HT-29 (cell line): ENCODE results near the gene LAMP2. TPM values are rescaled to one million over a fixed set of nuclear protein-coding genes. Genes with fewer than 3 reads are reported as not detected.

Source experiments
- DNase-seq: peaks from one replicate; pipeline ENCODE4 v3.0.0-alpha.2; 2015; ENCODE audit warnings: low spot score
- small RNA-seq: library from RNA; depleted of rRNA; stranded (forward); fragments of <200 nt; gene quantifications from one replicate; pipeline ENCODE3, GENCODE V24; 2014
- total RNA-seq: library from RNA; depleted of rRNA; stranded (reverse); fragments of >200 nt; shearing (Covaris generic); gene quantifications from 2 replicates; pipeline ENCODE4 v1.2.3, GENCODE V29; 2014; rRNA removed

The LAMP2 gene
- total RNA-seq, 1 experiment from 2014 or later, result 21.8 TPM

DNA sequence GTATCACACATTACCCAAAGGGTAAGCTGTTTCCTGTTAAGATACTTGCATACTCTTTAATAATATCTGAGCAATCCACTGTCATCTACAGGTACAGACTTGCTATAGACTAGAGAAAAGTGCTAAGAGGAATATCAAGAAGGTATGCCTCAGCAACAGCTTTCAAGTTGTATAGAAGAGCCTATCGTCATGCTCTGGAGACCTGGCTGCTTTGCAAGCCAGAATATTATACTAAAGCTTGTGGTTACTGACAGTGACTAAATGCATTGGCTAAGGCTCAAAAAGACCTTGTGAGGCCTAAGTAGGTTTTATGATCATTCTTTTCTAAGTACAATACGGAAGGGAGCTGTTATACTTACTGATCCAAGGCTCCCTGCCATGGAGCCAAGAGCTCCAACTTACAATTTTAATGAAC, 11.3 kb downstream of the LAMP2 start:
- no peak for DNase-seq

DNA sequence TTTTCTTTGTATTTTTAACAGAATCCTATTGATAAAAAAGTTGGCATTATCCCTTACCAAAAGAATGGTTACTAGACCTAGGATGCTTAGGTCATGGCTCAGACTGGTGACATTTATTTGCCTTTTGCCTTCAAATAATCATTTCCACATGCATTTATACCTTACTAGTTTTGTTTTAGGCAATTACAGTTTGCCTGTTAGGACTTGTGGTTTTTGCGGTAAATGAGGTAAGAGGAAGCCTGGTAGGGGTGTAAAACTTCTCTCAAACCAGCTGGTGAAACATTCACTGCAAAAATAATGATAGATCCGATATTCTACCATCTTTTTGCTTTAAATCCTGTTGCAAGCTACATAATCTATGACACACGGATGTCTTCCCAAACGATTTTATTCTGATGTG, 12.1 kb downstream of the LAMP2 start:
- no peak for DNase-seq

DNA sequence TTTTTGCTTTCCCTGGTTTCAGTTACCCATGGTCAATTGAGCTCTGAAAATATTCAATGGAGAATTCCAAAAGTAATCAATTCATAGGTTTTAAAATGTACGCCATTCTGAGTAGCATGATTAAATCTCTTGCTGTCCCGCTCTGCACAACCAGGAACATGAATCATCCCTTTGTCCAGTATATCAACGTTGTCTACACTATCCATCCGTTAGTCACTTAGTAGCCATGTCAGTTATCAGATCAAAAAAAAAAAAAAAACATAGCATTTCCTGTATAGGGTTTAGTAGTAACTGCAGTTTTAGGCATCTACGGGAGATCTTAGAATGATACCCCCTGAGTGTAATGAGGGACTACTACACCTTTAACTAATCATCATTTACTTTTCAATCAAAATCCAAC, 15.1 kb downstream of the LAMP2 start:
- DNase-seq, result no peak

DNA sequence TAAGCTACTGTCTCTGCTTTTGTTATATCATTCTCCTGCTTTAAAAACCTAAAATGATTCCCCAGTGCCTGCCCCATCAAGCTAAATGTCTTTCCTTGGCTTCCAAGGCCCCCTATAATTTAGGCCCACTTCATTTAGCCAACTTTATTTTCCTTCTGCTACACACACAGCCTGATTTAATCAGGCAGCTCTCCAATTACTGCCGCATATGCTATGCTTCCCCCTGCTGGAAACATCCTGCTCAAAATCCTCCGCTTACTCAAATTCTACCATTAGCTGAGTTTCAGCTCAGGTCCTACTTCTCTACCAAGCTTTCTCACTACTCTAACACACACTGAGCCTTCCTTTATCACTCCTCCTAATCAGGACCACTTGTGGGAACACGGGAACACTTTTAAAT, 17.0 kb downstream of the LAMP2 start:
- peak; percentile 54 for DNase-seq

DNA sequence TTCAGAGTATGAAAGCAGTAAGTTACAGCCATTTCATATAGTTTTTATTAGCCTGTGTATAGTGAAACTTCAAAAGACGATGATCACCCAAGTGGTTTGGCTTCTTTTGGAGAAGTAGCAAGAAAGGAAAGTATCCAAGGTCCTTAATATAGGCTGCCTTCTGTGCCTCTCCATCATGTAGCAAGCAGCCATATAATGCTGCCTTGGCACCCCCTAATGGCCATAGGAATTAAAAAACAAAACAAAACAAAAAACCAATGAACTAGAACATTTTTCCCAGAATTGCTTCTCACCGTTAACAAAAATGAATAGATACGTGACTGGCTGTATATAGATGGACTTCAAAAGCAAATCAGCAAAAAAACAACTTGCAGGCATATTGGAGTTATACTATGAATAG, 18.9 kb downstream of the LAMP2 start:
- DNase-seq, result peak; percentile 5

DNA sequence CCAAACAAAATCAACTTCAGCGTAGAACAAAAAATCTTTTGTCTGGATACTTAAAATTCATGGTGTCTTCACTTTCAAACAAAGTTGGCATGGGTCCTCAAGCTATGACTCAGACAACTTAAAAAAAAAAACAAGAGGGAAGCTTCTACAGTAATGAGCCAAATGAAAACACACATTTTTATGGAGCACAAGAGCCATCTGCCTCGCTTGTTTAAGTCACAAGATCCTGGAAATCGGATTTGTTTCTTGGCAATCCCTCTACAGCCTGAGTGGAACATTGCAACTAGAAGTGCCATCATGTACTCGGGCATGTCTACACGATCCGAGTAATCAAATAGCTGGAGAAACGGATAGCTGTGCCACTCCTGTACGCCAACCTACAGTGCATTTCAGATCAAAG, 22.6 kb downstream of the LAMP2 start:
- DNase-seq, result no peak

DNA sequence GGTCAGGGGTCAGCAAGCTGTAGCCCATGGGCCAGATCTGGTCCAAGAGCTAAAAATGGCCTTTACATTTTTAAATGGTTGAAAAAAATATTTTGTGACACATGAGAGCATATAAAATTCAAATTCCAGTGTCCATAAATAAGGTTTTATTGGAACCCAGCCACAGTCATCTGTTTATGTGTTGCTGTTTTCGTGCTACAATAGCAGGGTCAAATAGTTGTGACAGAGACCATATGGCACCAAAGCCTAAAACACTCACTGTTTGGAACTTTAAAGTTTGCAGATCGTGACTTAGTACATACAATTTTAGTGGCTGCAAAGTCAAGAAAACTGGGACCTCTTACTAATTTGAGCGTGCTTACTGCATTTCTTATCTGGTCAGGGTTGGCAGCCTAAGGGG, 29.2 kb downstream of the LAMP2 start:
- no peak for DNase-seq

DNA sequence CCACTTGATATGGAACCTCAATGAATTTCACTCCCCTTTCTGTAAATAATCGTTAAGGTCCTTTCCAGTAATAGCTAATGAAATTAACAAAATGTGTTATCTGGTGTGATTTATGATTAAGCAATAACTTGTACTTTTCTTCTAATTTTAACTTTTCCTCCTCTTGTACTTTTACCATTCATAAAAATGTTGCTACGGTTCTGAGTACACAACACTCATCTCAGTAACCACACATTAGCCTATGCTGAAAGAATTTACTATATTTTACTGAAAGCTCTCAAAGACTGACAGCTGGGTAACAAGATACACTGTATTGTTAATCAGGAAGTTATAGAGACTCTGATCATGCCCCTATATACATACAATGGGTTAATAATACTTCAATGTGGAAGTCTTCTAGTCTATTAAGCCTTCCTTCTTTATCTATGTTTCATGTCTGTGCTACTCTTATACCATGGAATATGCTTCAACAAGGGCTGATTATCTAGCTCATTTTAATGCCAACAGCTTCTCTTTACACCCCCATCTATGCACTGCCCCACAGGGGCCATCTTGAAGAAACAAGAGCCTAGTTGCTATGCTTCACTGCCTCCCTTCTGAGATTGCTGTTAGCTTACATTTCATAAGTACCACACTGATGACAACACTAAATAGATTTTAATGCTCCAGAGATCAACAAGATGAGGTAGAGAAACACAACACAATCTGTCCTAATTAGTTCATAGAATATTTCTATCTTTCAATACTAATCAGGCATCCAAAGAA, 39.1 kb downstream of the LAMP2 start:
- no peak for DNase-seq

DNA sequence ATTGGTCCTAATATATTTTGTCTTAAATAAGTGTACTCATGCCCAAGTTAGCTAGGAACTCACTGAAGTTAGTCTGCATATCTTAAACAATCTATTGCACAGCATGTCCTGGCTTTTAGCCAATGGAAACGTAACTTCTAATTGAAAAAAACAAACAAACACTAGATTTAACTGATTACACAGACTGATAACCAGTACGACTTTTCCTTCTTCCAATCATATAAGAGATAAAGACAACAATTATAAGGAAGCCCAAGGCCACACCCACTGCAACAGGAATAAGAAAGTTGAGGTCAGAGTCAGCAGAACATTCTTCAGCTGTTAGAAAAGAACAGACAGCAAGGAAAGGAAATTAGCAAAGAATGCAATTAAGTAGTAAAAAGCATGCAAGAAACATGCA, 40.8 kb downstream of the LAMP2 start:
- no peak for DNase-seq

DNA sequence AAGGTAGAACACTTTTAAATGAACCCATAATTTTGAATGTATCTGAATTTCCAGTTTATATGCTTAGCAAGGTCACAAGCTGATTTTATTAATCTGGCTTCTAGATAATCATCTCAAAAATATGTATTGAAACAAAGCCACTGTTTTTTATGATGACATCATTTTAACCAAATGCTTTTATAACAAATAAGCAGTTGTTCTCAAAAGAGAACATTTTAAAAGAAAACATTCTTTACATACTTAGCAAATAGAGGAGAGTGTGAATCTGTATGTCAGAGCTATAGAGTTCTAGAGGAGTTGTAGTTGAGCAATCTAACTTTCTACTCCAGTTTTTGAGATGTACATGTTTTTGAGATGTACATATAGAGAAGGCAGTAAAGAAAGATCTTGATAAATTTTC, 42.5 kb downstream of the LAMP2 start:
- DNase-seq, result no peak

DNA sequence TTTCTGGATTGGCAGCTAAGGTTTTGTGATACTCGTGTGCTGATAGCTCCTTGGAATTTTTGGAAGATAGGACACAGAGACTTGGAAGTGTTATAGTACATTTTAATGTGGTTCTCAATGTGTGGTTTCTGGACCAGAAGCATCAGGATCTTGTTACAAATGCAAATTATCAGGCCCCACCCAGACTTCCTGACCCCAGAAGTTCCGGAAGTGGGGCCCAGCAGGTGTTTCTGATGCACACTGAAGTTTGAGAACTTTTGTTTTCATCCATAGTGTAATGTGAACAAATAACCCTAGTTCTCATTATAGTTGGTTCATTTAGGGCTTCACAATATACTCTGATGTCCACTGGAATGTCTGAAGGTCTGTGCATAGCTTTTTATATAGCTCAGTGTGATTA, 49.6 kb downstream of the LAMP2 start:
- DNase-seq, result no peak

DNA sequence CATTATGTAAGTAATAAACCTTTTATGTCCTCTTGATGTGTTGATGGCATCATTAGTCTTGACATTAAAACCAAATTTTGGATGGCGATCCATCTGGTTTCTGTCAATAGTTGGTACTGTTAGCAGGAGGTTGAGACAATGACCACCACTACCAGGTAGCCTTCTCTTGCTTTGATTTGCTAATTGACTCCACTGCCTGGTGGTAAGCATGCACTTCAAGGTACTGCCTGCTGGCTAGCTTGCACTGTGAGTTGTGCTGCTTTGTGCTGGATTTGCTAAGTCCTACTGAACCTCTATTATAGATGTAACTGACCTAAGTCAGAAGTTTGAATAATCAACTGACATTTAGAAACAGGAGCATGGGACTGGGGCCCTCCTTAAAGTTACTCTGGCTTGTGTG, 60.9 kb downstream of the LAMP2 start:
- no peak for DNase-seq

DNA sequence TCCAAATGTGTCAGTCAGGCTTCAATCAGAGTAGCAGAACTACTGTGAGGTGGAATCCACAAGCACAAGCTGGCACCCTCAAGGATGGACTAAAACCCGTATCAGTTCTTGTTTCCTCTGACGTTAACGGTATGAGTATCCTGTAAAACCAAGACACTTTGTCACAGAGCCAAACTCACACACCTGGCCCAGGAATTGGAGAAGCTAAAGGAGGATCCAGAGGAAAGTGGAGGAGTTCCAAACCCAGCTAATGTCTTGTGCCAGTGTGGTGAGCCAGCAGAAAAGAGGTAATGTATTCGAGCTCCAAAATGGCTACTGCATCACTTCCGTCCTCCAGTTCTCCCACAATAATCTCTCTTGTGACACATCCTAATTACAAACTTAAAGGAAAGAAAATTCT, 62.5 kb downstream of the LAMP2 start:
- no peak for DNase-seq

DNA sequence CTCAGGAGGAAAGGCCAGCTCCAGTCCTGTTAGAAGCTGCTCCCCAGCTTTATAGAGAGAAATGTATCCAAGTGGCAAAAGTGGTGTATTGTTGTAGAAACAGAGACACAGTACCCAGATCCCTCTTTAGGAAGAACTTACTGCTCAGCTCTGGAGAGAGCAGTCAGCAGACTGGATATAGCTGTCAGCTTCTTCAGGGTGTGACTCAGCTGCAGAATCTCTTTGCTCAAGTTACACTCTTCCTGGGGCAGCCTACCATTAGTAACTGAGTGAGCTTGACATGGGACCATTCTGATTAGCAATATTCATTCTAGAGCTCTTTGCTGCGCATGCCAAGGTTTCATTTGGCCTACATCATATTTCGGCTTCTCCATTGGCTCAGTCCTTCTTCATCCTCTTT, 66.7 kb downstream of the LAMP2 start:
- no peak for DNase-seq

DNA sequence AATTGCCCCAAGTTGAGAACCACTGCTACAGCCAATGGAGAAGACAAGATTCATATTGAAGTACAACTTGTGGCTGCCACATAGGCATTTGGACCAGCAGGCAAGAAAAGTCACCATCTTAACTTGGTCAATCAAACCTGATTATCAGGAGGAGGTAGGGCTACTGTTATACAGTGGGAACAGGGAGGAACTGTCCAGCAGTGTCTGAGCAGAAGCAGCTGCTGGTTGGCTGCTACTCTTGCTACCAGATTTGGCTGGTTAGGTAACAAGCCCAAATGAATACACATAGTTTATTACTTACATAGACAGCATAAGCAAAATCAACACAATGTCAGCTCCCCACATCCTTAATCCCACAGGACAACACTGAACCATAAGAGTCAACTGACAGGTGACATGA, 67.8 kb downstream of the LAMP2 start:
- no peak for DNase-seq

DNA sequence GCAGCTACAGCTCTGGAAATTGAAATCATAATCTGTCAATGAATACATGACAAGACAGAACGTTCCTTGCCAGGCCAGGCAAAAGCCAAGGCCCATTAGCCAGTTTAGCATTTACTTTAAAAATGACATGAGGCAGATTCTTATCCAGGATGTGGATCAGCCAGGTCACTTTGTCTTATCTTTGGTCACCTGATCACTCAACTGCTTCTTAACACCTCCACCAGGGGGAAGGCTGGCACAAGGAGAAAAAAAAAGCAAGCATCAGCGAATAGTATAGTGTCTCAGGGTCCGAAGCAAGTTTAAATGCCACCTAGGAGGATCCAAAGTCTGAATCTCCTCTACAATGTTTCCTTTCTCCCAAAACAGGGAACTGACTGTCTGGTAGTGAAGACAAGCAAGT, 88.4 kb downstream of the LAMP2 start:
- DNase-seq, result peak; percentile 48

DNA sequence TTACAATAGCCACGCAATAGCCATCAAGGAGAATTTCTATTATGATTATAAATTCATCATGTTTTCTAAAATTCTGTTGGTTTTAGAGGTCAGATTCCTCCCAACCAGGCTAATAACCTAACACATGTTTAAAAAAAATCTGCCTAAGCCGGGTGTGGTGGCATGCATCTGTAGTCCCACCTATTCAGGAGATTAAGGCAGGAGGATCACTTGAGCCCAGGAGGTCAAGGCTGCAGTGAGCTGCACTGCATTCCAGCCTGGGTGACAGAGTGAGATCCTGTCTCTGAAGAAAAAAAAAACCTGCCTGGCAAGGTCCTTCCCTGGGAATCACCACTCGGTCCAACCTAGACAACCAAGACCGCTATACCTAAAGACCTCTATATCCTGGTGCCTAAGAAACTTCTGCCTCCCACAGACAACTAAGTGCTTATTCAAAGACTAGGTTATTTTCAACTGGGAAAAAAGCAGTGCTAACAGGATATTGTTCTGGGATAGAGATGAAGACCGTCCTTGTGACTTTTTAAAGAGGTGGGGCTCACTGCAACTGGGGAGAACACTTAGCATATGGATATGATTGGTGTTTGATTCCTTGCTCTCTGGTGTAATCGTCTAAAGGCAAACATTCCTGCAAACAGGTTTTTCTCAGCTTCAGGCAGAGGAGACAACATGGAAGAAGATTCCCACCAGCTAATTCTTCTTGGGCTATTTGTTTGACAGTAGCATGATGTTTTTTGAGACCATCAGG, 89.0 kb downstream of the LAMP2 start:
- no peak for DNase-seq

DNA sequence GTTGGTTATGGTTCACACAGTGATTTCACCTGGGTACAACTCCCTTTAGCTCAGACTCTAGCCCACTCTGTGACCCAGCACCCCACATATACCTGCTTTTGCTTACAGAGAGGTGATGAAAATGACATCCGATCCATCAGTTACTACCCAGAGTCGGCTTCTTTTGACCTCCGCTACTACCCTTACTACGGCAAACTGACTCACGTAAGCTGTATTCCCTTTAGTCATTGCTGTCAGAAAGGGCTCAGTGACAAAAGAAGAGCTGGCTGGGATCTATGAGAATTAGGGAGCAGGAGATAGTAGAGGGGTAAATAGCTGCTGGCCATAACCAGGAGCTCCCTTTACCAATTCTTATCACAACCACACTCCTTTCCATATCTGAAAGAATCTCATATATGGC, 90.5 kb downstream of the LAMP2 start:
- no peak for DNase-seq

Small RNA genes within 50 kb of the gene (small RNA-seq; reads per million reads assigned to genes)
- not detected for gene RNU7-37P

Other genes with a start within 250 kb of the LAMP2 start
- gene ZBTB33, start 218.5 kb downstream of the LAMP2 start, total RNA-seq, result 6.1 TPM in 2 replicates
- gene TMEM255A, start 157.8 kb downstream of the LAMP2 start, total RNA-seq, result not detected in 2 replicates
- gene ATP1B4, start 107.2 kb downstream of the LAMP2 start, total RNA-seq, result not detected in 2 replicates
- gene CUL4B, start 91.7 kb upstream of the LAMP2 start, total RNA-seq, result 8.5 and 9.4 TPM in 2 replicates
- gene MCTS1, start 134.8 kb upstream of the LAMP2 start, total RNA-seq, result 20.1 and 24.4 TPM in 2 replicates
- 17.7 and 18.6 TPM in 2 replicates for gene C1GALT1C1, start 160.8 kb upstream of the LAMP2 start, total RNA-seq